Measurements from ENCODE around the gene KAT8. TPM values are rescaled to one million over a fixed set of nuclear protein-coding genes. Genes with fewer than 3 reads are reported as not detected.
"Not testable (repeated sequence)": the region's sequence is repeated elsewhere in the genome, so short reads cannot be mapped to it uniquely, and the experiment has no call there.

The KAT8 gene
- total RNA-seq, 4 donors from 2014 or later = 69.7 to 116 (median 81.7) TPM

DNA sequence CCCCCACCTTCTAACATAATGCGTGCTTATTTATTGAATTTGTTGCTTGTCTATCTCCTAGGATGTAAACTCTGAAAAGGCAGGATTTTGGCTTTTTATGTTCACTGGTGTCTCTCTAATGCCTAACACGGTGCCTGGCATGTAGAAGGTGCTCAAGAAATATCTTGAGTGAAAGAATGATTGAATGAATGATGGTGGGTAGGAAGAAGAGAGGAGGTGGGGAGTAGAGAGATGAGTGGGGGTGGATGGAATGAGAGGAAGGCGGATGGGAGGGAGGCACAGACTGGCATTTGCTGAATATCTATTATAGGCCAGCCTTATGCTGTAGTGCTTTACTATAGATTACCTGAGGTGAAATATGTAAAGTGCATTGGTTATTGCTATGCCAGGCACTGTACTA, 30.1 kb downstream of the KAT8 start:
- no peak for DNase-seq (ENCODE audit: low spot score in 2 of 2)
- TF ChIP-seq, protein P1, sequence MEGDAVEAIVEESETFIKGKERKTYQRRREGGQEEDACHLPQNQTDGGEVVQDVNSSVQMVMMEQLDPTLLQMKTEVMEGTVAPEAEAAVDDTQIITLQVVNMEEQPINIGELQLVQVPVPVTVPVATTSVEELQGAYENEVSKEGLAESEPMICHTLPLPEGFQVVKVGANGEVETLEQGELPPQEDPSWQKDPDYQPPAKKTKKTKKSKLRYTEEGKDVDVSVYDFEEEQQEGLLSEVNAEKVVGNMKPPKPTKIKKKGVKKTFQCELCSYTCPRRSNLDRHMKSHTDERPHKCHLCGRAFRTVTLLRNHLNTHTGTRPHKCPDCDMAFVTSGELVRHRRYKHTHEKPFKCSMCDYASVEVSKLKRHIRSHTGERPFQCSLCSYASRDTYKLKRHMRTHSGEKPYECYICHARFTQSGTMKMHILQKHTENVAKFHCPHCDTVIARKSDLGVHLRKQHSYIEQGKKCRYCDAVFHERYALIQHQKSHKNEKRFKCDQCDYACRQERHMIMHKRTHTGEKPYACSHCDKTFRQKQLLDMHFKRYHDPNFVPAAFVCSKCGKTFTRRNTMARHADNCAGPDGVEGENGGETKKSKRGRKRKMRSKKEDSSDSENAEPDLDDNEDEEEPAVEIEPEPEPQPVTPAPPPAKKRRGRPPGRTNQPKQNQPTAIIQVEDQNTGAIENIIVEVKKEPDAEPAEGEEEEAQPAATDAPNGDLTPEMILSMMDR (IDR thresholded peaks at IDR 0.05) = no peak
- no peak for TF ChIP-seq POLR2A (IDR thresholded peaks at IDR 0.05)
- WGBS, 2 donors = 90 to 97% methylated on average over 3 of the region's 3 CpGs
- H3K4me3 ChIP-seq (ENCODE audit: low read depth, poor library complexity, severe bottlenecking) = no peak overlapping the region
- intact Hi-C loops (cut with DNase I; ENCODE audit: low total_unique reads) = loop anchor here (10.0 kb wide), 1 partner anchor 163 kb away; the partner anchor contains the start of gene HSD3B7

DNA sequence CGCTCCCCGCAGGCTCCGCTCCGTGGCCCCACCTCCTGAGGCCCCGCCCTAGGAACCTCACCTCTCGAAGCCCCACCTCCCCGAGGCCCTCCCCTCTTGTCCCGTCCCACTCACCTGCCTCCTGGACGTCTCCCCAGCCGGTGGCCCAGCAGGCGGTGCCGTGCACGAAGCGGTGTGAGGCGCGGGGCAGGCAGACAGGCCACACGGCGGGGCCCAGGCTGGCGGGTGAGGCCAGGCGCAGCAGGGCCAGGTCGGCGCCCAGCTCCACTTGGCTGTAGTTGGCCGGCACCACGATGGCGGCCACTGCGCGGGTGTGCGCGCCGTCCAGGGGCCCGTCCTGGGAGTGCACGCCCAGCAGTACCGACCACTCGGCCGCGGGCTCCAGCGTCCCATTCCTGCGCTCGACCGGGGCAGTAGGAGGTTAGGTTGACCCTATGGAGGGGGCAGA, 30.8 kb downstream of the KAT8 start:
- 2 to 28% methylated on average over 16 to 18 of the region's 40 CpGs for WGBS, 2 donors

DNA sequence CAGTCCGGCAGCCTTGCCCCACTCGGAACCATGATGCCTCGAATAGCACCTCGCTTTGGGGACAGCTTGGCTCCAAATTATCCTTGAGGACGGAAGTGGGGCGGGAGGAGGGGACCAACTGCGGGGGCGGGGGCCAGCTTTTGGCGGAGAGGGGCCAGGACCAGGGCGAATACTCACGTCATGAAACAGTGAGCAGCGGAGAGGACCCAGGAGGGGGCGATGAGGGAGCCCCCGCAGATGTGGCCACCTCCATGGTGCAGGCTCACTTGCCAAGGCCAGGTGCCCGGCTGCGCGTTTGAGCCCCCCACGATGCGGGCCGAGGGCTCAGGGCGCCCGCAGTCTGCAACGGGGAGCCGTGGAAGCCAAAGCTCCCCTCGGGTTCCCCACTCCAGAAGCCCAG, 31.4 kb downstream of the KAT8 start:
- DNase-seq (ENCODE audit: low spot score in 2 of 2) = no peak
- intact Hi-C loops (cut with DNase I; ENCODE audit: low total_unique reads) = loop anchor here (10.0 kb wide), 1 partner anchor 164 kb away; the partner anchor contains the start of gene HSD3B7
- H3K4me3 ChIP-seq (ENCODE audit: low read depth, poor library complexity, severe bottlenecking) = no peak overlapping the region
- TF ChIP-seq, protein P1 (IDR thresholded peaks at IDR 0.05) = no peak
- no peak for TF ChIP-seq POLR2A (IDR thresholded peaks at IDR 0.05)
- 81 to 84% methylated on average over 25 of the region's 25 CpGs for WGBS, 2 donors

More for the DNA sequence above, 30.8 kb downstream of the KAT8 start:
- intact Hi-C loops (cut with DNase I; ENCODE audit: low total_unique reads) = loop anchor here (10.0 kb wide), 1 partner anchor 164 kb away; the partner anchor contains the start of gene HSD3B7
- DNase-seq (ENCODE audit: low spot score in 2 of 2) = peak in 1 of 2 donors; percentile 87
- no peak overlapping the region for H3K4me3 ChIP-seq (ENCODE audit: low read depth, poor library complexity, severe bottlenecking)
- TF ChIP-seq POLR2A (IDR thresholded peaks at IDR 0.05) = no peak
- TF ChIP-seq, protein P1 (IDR thresholded peaks at IDR 0.05) = no peak

DNA sequence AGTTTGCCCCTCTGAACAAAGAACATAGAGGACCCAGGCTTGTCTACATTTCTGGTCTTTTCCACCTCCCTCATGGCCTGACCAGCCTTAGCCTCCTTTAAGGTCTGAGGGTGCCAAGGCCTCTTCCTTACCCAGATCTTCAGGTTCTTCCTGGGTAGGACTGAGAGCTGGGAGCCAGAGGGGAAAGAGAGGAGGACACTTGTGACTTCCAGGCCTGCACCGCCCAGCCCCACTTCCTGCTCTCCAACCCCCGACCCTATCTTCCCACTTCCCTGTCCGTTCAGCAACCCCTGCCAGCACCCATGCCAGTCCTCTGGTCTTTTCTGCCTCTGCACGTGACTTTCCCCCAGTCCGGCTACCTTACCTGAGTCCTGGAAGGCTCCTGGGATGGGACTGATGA, 31.9 kb downstream of the KAT8 start:
- no peak for TF ChIP-seq POLR2A (IDR thresholded peaks at IDR 0.05)
- TF ChIP-seq, protein P1 (IDR thresholded peaks at IDR 0.05) = no peak
- intact Hi-C loops (cut with DNase I; ENCODE audit: low total_unique reads) = loop anchor here (10.0 kb wide), 1 partner anchor 165 kb away; the partner anchor contains the start of gene HSD3B7
- H3K4me3 ChIP-seq (ENCODE audit: low read depth, poor library complexity, severe bottlenecking) = no peak overlapping the region

DNA sequence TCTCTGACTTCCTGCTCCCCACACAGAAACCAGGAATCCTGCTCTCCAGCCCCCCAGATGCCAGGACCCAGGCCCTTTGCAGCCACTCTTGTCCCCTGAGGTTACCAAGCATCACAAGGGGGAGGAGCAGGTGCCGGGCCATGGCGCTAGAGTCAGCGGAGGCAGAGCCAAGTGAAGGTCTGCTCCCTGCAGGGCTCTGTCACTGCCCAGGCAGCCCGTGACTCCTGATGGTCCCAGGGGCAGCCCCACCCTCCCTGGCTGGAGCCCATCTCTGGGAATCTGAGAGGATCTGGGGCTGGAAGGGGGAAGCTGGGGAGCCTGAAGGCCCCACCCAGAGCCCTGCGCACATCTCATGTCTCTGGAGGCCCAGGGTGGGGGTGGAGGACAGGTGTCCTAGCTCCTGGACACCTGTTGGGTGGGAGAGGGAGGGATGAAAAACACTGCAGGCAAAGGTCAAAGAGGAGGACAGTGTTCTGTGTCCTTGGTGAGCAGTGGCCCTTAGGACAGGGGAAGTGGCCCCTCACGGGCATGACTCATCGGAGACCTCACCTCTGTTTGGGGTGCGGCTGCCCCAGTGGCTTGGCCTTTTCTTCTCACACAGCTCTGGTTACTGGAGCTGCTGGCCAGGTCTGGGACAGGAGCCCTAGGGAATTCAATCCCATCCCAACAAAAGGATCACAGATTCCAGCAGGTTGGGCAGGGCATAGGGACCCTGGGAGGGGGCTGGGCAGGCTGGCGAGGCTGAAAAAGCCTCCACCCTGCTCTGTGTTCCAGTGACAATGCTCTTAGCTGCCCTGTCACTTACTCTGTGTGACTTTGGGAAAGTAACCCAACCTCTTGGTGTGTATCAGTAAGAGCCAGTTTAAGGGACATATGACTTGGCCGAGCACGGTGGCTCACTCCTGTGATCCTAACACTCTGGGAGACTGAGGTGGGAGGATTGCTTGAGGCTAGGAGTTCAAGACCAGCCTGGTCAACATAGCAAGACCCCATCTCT, 32.7 kb downstream of the KAT8 start, which contains the start of gene PRSS36:
TSS of gene PRSS36 (minus strand) at position 173 of the 997 bp plus-strand sequence. CDS start at position 142, 31 bp downstream.
- H3K4me3 ChIP-seq (ENCODE audit: low read depth, poor library complexity, severe bottlenecking) = no peak within 1 kb of the TSS
- DNase-seq (ENCODE audit: low spot score in 2 of 2) = peak in 1 of 2 donors; percentile 85
- no peak for TF ChIP-seq POLR2A (IDR thresholded peaks at IDR 0.05)
- 72 to 76% methylated on average over 11 of the region's 11 CpGs for WGBS, 2 donors
- intact Hi-C loops (cut with DNase I; ENCODE audit: low total_unique reads) = loop anchor here (10.0 kb wide), 2 partner anchors 165 to 285 kb away; partner anchors contain the start of gene HSD3B7

More for the DNA sequence above, 31.9 kb downstream of the KAT8 start:
- WGBS, 2 donors = 67 to 90% methylated on average over 5 of the region's 5 CpGs
- no peak for DNase-seq (ENCODE audit: low spot score in 2 of 2)

DNA sequence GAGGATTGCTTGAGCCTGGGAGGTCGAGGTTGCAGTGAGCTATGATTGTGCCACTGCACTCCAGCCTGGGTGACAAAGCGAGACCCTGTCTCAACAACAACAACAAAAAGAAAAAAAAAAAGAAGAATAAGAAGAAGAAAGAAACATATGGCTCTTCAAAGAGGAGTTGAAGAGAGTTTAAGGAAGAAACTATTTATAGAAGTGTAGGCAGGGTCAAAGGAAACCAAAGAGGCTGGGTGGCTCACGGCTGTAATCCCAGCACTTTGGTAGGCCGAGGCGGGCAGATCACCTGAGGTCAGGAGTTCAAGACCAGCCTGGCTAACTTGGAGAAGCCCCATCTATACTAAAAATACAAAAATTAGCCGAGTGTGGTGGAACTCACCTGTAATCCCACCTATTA, 33.5 kb downstream of the KAT8 start:
- not testable (repeated sequence) for H3K4me3 ChIP-seq (ENCODE audit: low read depth, poor library complexity, severe bottlenecking); DNase-seq (ENCODE audit: low spot score in 2 of 2)
- intact Hi-C loops (cut with DNase I; ENCODE audit: low total_unique reads) = loop anchor here (10.0 kb wide), 1 partner anchor 284 kb away; no protein-coding TSS in a partner anchor
- WGBS, 2 donors = 83 to 89% methylated on average over 6 of the region's 6 CpGs
